Smooth muscle cell of the brain vasculature (primary cell): ENCODE data around the gene RBM20.
A peak's percentile ranks its signal among the peaks of the same experiment; 100 is the strongest.

Experiments used
- DNase-seq: peaks from one replicate; pipeline ENCODE4 v3.0.0-alpha.2; 2012; ENCODE audit warnings: low read depth, low spot score

Gene RBM20

DNA sequence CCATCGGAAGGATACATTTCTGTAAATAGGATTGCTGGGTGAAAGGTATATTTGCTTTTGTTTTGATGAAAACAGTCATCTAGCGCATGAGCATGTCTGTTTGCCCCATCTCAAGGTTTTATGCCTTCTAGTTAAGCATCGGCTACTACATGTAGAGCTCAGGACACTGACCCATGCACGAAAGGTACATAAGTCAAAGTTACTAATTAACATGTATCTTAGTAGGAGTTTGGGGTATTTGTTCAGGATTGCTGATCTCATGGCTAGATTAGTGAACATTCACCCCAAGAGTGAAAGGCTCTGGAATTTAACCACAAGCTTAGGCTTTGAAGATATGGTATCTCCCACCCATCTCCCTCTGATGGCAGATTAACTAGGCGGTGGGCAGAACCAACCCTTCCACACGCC, 91.5 kb downstream of the RBM20 start:
- DNase-seq, result no peak

DNA sequence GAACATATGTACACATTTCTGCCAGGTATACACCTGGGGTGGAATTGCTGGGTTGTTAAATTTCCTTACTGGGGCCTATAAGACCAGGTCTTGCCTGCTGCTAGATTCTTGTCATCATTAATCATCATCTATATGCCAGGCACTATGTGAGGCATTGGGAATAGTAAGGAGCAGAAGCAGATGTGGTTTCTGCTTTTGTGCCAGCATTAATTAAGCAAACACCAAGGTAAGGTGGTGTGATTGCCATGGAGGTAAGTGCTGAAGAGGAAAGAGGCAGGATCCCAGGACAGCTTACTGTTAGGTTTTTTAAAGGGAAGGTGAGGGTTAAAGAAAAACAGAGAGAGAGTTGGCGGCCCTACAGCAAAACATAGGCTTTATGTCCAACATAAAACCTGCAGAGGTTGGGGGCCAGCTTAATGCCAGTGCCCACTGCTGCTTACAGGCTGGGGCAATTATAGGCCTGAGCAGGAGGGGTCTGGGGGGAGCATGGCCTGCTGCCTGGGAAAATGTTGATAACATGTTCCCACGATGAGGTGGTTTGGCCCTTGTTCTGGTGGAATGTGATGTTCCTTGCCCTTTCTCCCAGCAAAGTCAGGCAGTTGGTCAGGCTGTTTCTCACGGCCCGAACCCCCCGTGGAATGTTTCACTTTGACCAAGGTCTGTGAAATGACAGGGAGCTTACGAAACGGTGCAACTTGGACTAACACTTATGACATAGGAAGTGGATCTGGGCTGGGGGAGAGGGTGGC, 93.9 kb downstream of the RBM20 start:
- no peak for DNase-seq

DNA sequence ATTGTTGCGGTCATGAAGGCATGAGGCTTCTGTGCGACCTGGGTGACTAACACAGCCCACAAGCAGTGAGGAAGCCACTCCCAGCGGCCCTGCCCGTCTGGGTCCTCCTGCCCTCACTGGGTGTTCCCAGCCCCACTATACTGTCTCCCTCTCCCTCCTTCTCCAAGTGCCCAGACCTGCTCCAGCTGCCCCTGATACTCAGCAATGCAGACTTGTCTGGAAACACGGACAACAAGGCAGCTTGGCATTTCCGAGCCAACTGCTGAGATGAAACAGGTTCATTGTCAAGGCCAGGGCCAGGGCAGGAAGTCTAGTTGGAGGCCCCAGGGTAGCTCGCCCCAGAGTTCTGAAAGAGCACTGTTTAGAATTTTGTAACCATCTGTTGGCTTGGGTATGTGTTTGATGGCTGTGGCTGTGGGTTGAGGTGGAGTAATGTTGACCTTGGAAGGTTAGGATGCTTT, 95.7 kb downstream of the RBM20 start:
- no peak for DNase-seq

DNA sequence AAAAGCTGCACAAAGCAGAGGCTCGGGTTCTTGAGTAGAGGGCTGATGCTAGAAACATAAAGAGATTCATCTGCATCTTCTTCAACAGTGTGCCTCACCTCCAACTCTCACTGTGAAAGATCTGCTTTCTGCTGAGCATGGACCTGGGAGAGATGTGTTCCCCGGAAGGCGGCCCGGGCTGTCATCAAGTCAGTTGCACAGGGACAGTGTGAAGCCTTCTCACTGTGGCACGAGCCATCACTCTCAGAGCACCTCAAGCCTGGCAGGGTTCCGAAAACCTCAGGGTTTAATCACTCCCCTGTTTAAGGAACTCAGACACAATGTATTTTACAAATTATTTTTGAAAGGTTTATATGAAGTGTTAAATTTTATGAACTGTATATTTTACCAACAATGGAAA, 98.7 kb downstream of the RBM20 start:
- DNase-seq, result no peak

DNA sequence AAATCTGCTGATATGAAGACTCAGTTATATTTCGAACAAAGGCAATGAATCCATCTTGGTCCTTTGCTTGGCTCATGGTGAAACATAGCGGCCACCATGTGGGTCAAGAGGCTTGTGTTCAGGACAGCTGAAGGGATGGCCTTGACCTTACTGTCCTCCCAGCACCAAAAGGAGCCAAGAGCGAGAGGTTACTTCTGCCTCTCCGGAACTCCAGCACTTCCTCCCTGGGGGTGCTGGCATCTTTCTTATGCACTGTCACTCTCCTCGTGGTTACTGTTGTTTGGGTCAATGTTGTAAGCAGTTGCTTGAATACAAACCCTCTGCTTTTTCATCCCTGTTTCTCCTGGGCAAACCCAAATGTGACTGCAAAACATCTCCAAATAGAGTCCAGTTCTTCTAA, 100.6 kb downstream of the RBM20 start:
- DNase-seq, result no peak

DNA sequence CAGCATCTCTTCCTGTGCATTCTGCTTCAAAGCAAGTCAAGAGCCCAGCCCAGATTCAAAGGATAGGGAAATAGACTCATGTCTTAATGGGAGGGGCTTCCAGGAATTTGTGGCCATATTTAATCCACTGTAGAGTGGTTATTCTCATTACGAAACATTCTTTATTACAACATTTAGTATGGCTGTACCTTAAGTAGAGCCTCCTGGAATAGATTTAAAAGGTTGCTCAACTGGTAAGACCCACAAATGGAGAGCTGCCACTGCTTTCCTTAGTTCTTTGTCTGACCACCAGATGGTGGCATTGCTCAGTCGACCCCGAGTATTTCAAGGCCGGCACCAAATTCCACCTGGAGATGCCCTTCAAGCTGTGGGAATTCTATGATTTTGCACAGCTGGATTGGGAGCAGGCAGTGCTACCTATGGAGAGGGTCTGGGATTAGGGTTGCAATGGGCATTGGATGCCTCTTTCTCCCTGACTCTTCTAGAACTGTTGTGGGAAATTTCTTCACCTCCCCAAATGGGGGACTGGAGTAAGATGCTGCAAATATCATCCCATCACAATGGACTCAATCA, 102.2 kb downstream of the RBM20 start:
- peak; percentile 49 for DNase-seq

DNA sequence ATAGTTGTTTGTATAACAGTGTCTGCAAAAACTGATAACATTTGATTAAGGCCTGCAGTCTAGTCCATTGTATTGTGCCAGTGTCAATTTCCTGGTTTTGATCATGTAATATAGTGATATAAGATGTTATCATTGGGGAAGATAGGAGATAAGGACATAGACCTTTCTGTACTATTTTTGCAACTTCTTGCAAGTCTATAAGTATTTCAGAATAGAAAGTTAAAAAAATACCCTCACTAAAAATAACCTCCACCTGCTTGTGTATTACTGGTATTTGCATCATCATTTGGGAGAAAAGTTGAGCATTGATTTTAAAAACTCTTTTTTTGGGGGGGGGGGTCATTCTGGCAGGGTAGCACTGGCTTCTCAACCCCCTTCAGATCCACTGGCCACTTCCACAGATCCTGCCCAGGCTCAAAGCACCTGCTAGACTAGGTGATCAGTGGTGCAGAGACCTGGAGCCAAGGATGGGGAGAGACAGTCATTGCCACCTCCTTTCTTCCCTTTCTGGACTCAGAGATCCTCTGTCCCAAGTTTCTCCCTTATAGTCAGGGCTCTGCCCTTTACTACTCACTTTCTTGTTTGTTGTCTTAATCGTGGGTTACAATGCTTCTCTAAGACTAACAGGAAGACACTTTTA, 103.0 kb downstream of the RBM20 start:
- DNase-seq, result no peak

DNA sequence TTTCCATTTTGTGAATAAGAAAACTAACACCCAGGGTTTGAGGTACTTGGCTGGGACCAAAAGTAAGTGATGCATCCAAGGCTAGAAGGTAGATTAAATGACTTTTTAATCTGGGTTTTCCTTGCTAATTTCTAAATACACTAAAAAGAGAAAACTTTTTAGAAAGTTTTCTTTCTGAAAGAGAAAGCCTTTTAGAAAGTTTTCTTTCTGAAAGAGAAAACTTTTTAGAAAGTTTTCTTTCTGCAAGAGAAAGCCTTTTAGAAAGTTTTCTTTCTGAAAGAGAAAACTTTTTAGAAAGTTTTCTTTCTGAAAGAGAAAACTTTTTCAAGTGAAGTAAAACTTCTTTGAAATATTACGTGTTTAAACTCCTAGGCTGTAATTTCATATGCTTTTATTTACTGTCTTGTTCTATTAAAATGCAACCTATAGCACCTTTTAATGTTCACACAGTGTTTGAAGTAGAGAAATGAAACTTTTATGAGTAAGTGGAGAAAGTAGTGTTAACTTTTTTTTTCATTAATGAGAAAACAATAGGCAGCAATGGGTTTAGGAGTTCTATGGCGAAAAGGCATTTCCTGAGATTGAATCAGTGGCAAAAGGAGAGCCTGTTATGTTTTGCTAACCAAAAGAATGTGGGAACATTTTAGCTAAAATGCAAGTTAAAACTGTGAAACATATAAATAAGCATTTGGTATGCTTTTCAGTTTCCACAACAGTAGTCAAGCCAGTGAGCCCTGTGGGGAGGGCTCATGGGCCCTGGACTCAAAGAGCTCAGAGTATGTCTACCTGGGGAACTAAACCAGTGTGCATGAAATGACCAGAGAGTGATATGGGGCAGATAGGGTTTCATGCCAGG, 103.7 kb downstream of the RBM20 start:
- DNase-seq, result no peak

DNA sequence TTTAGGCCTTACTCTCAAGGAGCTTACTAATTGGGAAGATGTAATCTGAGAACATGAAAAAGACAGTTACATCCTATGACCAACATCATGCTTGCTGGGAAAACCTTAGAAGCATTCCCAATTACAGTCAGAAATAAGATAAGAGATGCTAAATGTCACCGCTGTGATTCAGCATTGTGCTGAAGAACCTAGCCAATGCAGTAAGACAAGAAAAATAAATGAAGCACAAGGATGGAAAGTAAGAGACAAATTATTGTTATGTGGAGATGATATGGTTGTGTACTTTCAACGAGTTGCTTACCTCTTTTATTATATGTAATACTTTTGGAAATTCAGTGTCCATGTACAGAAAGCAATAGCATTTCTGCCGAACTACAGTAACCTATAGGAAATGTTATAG, 104.8 kb downstream of the RBM20 start:
- DNase-seq, result no peak

DNA sequence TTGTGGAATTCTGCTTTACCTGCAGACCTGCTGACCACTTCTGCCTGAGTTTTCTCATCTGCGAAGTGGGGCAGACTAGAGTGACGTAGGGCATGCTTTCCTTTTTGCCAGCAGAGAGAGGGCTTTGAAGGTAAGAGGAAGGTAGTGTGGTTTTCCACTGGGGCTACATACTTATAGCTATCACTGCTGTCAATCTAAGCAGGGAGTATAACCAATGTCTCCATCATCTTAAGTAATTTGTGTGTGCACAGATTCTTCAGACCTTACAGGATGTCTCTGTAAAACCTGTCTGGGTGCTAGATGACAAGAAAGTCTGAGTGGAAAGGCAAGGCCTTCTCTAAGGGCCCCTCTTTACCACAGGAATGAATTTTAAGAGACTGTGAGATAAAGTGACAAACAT, 106.8 kb downstream of the RBM20 start:
- DNase-seq, result no peak

DNA sequence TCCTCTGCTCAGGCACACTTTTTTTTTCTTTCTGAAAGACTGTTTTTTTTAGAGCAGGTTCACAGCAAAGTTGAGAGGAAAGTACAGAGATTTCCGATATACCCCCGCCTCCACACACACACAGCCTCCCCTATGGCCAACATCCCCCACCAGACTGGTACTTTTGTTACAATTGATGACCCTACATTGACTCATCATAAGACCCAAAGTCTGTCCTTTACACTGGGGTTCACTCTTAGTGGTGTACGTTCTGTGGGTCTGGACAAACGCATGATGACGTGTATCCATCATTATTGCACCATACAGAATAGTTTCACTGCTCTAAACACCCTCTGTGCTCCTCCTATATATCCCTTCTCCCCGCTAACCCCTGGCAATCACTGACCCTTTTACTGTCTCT, 107.7 kb downstream of the RBM20 start:
- no peak for DNase-seq

DNA sequence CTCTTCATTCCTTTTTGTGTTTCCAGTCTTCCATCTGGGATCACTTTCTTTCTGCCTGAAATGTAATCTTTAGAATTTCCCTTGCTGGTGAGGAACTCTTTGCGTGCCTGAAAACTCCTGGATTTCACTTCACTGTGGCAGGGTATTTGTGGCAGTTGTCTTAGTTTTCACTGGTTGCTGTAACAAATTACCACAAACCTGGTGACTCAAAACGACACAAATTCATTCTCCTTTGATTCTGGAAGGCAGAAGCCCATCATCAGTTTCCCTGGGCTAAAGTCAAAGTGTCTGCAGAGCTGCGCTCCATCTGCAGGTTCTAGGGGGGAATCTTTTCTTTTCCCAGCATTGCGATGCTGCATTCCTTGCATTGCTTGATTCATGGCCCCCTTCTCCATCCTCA, 109.3 kb downstream of the RBM20 start:
- no peak for DNase-seq

DNA sequence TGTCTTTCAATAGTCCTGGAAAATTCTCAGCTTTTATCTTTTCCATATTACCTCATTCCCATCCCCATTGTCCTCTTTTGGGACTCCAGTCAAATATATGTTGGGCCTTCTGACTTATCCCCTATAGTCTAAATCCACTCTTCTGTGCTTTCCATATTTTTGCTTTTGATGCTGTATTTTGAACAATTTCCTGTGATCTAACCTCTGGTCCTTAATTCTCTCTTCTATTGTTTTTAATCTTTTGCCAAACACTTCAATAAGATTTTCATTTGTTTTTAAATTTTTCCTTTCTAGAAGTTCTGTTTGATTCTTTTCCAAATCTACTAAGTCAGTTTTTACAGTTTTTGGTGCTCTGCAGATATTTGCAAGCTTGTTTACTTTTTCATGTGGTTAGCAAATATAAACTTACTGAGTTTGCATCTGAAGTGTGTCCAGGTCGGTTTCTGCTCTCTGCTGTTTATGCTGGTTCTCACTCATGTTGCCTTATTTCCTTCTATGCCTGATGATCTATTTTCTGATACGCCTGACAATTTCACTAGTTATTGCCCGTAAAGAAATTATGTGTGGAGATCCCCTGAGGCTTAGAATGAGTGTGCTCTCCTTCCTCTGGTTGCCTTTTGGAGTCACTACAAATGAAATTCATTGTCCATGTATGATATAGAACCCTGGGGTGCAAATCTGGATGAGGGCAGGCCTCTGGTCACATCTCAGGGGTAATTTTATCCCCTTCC, 110.4 kb downstream of the RBM20 start:
- DNase-seq, result no peak

DNA sequence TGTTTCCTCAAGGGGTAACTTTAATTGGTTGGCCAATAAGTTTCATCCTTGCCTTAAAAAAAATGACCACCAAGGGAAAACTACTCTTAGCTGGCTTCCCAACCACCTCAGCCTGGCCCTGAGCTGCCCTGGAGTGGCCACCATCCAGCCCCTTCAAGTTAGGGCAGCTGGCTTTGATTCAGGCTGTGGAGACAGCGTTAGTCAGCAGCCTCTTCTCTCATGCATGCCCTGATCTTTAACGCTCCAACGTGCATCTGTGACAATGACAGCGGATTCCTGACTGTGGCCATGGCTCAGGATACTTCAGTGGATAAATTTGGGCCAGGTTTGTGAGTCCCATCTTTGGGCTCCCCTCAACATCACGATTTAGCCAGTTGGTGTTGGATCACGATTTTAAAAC, 111.6 kb downstream of the RBM20 start:
- no peak for DNase-seq

DNA sequence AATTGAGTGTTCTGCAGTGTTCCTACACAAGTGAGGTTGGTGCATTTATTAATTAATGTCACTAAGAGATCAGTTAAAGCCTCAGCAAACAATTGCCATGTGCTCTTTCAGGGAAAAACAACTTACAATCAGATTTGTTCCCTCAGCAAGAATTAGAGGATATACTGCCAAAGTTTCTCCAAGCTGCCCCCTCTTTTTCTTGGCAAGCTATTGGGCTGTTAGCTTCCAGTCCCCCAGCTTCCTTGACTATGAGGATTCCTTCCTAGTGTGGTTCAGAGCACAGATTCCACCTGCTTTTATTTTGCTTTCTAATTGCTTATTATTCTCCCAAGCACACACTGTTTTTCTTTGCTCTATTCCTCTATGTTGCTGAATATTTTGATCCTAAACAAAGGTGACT, 112.7 kb downstream of the RBM20 start:
- no peak for DNase-seq

DNA sequence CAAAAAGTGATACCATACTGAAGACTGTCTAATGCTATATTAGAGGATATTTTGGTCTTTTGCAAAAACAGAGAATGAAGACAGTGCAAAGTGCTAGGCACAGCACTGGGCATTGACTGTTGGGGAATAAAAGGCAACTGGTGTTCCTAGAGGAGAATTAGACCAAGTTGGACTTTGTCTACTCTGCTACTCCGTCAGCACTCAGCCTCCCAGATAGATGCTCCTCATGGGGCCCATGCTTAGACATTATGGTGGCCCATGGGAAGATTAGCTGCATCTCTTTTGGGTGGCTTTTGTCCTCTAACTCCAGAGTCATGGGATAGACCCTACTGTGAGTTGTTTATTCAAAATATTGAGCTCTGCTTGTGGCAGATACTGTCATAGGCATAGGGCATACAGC, 113.5 kb downstream of the RBM20 start:
- DNase-seq, result no peak

DNA sequence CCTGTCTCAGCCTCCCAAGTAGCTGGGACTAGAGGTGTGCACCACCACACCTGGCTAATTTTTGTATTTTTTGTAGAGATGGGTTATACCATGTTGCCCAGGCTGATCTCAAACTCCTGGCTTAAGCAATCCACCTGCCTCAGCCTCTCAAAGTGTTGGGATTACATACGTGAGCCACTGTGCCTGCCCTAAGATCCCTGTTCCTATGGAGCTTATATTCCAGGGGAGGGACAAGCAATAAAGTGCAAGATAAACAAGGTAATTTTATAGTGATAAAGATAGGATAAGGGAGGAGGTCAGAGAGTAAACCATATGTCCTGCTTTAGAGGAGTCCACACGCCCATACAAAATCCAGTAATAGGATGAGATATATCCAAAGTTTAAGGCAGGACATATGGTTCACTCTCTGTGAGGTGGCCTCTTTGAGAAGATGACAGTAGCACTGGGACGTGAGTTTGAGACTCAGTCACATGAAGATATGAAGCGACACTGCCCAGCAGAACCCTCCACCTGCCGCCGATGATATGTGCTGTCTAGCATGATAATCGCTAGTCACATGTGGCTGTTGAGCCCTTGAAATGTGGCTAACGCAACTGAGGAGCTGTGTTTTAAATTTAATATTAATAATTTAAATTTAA, 114.1 kb downstream of the RBM20 start:
- DNase-seq, result no peak

DNA sequence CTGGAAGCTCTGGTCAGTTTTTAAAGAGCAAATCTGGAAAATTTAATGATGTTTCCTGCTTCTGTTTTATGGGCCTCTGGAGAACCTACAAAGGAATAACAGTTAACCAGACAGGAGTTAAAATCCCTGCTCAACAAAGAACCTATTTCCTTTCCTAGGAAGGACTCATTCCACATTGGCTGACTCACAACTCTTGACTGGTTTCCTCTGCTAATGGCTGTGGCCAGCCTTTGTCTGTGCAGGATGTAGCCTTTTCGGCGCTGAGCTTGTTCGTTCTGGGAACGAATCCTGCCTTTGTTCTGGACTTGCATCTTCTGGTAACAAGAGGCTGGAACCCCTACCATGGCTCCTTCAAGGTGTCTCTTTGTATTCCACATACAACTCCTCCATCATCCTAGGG, 114.8 kb downstream of the RBM20 start:
- DNase-seq, result no peak

DNA sequence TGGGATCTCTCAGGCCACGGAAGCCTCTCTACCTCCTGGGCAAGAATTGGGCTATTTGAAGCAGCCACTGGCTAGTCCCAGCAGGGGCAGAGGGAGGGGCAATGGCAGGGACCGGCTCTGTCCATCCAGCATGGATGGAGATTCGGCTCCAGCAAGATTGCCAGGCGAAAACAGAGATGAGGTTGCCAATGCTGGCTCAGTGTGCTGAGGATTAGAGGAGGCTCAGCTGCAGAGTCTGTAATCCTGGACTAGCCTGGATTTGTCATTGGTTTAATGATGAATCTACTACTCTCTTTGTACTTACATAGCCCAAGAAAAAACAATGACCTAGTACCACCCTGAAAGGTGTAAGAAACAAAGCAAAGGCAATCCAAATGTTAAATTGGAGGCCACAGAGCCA, 115.4 kb downstream of the RBM20 start:
- DNase-seq, result no peak

DNA sequence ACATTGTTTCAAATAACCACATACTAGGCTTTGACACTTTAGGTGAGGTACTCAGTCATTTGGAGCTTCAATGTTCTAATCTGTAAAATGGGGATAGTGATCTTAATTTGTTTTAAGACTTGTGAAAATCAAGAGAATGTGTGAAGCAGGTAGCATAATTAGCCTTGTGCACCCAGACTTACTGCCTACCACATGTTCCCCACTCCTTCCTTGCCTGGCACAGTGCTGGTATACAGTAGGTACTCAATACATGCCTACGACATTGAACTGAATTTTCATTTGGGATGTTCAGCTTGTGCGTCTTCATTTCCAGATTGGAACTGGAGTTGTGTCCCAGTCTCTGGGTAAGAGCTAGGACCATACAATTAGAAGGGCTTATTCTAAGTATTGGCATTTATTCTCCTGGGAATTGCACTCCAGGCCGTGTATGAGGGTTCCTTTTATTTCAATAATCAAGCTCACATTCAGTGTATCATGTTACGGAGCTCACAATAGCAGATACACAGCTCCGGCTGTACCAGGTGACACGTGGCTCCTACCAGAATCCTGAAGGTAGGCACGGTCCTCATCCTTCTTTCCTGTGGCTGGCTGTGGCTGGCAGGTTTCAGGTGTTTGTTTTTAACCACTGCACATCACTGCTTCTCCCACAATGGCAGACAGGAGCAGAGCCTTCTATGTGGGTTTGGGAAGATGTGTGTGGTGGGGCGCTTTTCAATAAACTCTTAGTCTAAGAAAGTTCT, 118.1 kb downstream of the RBM20 start:
- DNase-seq, result no peak
